GM18951 (cell line): Measurements from ENCODE around the gene CTNS.

ENCODE experiments used
- POLR2A ChIP-seq: IDR thresholded peaks from 4 replicates; pipeline ENCODE4 v1.6.1; 2011; ENCODE audit warnings: mild to moderate bottlenecking; ENCODE audit not compliant: insufficient read length, insufficient read depth; ENCODE audit errors: extremely low read depth
- in situ Hi-C: fragments of 300-500 bp; cut with MboI; formaldehyde crosslinking; loops from one replicate; pipeline ENCODE4 v1.12.0; 2022; ENCODE audit warnings: low sequenced_read_pairs, mixed read lengths, inconsistent platforms; ENCODE audit not compliant: unreplicated experiment

Gene CTNS

DNA sequence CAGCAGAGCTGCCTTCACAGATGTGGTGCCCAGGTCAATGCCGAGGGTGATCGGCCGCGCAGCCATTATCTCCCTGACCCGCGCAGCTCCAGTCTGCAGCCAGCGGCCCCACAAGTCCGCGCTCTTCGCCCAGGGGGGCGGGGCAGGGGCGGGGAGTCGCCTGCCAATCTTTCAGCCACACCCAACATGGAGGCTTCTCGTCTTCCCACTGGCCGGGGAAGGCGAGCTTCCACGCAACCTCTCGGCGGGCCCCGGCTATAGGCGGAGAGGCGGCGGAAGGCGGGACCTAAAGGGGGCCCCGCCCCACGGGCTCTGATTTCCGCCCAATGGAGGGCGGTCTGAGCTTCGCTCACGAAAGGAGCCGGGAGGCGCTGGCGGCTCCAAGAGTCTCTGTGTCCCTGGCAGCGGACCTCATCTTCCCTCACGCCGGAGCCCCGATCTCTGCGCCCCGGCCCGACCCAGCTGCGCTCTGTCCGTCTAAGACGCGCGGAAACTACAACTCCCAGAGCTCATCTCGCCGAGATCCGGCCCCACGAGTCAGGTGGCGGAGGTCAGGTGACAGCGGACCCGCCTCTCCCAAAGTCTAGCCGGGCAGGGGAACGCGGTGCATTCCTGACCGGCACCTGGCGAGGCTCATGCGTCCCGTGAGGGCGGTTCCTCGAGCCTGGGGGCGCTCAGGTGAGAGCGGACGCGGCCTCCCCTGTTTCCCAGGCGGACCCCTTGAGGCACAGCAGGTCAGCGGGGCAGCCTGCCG is at the start of gene CTNS, which contains the start of gene SHPK:
TSS of gene CTNS (plus strand) at position 607 of the 754 bp plus-strand sequence. CDS start 3,447 bp downstream, outside the sequence.
TSS of gene SHPK (minus strand) at position 97 of the 754 bp plus-strand sequence. CDS start at position 66, 31 bp downstream.
- in situ Hi-C loops: no loop called here
- peak; percentile 87 for TF ChIP-seq POLR2A

GRCh38 chr17:3589784-3590183 is 46.8 kb upstream of the CTNS start:
- in situ Hi-C loops: no loop called here
- no peak for TF ChIP-seq POLR2A

GRCh38 chr17:3590231-3590630 is 46.3 kb upstream of the CTNS start:
- in situ Hi-C loops: no loop called here
- TF ChIP-seq POLR2A: no peak

DNA sequence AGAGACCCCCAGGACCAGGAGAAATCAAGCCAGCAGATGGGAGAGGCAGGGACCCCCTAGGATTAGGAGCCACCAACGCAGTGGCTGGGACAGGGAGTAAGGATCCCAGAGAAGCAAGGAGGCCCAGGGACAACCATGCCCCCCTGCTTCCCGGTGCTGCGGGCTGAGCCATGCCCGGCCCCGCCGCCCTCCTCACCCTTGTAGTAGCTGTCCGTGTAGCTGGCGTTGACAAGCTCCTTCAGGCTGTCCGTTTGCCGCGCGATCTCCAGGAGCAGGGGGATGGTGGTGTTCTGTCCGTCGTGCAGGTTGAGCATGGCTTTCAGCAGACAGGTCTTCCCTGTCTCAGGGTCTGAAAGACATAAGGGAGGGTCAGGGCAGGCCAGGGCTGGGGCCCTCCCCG is 45.8 kb upstream of the CTNS start:
- in situ Hi-C loops: no loop called here
- TF ChIP-seq POLR2A: no peak

GRCh38 chr17:3592216-3592860 is 44.2 kb upstream of the CTNS start:
- in situ Hi-C loops: no loop called here
- no peak for TF ChIP-seq POLR2A

DNA sequence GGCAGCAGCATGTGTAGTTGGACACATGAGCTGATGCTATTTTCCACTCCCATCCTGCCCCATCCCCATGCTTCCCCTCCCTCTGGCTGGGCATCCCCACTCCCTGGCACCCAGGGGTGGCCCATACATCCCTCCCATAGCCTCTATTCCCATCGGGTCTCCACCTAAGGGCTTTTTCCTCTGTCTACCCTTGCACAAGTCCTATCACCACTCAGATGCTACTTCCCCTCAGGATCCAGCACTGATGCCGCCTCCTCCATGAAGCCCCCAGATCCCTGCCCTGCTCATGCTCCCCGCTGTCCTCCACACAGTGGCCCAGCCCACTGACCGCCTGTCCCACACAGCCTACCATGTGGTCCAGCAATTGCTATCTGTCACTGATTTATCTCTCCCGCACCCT is 43.2 kb upstream of the CTNS start:
- in situ Hi-C loops: no loop called here
- TF ChIP-seq POLR2A: no peak

DNA sequence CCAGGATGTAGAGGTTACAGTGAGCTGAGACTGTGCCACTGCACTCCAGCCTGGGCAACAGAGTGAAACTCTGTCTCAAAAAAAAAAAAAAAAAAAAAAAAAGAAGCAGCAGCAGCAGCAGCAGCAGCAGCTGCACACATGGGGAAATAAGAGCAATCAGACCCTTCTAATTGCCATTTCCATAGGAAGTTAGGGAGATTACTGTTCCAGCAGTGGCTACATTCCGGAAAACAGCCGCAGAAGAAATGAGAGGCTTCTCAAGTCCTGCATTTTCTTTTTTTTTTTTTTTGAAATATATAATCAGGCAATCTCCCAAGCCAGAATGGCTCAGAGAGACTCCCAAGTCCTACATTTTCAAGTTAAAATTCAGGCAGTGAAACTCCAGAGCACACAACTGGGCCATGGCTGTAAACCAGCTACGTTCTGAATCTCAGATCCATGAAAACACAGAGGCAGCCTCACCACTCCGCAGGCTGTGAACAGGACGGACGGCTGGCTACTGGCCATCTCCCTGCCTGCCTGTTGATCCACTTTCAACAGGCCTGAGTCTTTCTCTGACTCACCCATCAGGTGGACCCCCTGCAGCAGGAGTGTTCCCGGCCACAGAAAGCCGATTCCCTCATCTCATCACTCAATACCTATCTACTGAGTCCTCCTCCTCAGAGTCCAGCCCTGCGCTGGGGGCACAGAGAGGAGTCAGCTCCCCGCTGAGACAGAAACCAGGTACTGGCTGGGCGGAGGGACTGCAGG is 42.3 kb upstream of the CTNS start:
- TF ChIP-seq POLR2A: no peak
- in situ Hi-C loops: no loop called here

DNA sequence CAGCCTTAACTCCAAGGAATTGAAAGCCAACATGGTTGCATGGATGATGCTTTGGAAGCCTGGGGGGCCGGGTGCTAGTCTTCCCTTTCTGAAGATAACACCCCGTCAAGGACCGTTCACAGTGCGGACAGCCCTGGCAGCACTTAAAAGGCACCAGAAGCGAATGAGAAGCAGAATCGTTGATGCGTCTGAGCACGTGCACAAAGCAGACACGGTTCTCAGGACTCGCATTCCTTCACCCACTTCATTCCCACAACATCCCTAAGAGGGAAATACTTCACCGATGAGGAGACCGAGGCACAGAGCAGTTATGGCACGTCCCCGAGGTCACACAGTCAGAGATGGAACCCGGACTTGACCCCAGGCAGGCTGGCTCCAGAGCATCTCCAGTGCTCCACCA is 41.6 kb upstream of the CTNS start:
- TF ChIP-seq POLR2A: no peak
- in situ Hi-C loops: no loop called here

DNA sequence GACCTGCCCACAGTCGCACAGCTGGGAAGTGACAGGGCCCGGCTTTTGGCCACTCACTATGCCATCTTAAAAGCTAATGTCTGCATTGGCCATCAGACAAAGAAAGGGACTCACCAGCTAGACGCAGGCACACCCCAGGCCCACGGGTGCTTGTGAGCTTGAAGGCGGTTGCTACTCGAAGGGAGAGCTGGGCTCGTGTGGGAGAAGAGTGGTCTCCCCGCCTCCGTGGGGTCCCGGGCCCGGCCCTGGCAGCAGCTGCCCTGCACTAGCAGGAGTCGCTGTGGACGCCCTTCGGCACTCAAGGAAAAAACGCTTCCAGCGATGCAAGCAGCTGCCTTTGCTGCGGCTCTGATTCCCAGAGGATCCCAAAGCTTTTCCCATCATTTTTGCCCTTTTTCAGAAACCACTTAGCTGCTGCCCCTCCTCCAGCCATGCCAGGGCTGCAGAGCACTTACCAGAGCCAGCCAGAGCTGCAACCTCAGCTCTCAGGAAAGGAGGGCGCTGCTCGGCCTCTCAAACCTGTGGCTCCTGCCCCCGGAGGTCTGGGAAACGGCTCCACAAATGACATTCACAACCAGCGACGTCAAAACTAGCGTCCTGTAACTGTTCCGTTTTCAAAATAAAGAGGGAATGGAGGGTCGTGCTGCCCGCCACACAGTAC is 39.6 kb upstream of the CTNS start:
- TF ChIP-seq POLR2A: no peak
- in situ Hi-C loops: no loop called here

GRCh38 chr17:3598078-3598477 is 38.5 kb upstream of the CTNS start:
- no peak for TF ChIP-seq POLR2A
- in situ Hi-C loops: no loop called here

DNA sequence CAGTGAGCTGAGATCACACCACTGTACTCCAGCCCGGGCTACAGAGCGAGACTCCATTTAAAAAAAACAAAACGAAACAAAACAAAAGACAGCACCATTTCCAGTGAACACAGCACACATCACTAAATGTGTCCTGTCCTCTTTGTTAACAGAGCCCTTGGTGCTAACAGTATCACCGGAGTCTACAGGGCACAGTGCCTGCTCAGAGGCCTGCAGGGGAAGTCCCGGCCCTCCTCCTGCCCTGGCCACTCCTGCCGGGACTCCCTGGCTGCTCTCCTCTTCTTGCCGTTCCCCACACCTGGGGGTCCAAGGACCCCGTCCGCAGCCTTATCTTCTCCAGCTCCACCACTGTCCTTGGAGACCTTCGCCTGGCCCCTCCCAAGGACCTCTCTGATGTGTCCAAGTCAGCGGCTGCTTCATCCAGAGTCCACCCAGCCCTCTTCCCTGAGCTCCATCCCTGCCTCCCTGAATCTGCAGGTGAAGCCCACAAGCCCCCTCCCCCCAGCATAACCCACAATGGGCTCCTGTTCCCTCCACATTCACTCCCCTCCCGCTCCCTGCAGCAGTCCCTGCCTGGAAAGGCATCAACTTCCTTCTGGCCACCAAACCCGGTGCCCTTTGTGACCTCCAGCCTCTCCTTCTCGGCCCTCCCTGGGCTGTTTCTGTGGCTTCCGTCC is 35.9 kb upstream of the CTNS start:
- in situ Hi-C loops: no loop called here
- TF ChIP-seq POLR2A: no peak

DNA sequence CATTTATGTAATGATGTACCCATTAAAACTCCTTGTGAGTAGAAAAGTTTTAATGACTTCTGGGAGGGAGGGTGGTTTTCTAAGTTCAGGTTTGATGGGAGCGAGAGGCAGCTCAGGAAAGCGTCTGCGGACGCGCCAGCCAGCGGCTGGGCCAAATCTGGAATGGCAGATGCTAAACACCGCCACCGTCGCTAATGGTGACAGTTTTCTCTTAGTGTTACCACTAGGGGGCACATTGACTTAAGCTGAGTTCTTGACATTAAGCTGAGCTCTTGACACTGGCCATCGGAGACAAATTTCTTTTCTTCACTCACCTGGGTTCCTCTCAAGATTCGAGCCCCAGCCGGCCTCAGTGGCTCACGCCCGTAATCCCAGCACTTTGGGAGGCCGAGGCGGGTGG is 34.1 kb upstream of the CTNS start:
- no peak for TF ChIP-seq POLR2A
- in situ Hi-C loops: no loop called here
